Measurements from ENCODE around the gene ADAM19.

ADAM19 gene

DNA sequence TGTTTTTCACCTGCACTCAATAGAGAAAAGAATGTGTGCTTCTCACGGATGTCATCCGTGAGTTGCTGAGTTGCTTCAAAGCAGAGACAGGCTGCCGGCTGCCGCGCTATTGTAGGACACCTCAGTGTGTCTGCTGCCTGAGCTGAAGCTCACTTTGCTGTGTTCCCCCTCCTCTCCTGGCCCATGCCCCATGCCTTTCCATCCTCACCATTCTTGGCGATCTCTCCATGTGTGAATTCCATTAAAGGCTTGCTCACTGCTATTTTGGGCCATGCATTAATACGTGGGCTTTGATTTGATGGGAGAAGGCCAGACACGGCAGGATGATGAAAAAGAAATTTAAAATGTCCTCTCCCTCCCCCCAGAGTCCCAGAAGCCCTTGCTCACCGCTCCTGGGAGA, 14.5 kb downstream of the ADAM19 start:
- DNase-seq = no peak

DNA sequence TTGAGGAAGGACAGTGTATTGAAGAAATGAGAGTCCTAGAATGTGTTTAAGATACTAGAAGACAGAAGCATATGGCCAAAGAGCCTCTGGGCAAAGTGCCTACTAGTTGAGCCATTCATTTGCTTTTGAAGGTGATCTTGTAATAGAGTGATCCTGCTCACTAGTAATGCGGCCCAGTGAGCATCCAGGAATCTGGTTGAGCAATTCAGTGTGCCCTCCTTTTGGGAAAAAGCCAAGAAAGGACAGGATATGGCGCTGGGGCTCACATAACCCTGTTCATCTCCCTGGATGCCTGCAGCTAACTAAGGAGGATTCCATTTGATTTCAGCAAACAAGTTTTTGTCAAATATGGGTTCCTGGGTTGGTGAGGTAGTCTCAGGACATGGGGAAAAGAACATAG, 16.3 kb downstream of the ADAM19 start:
- DNase-seq = no peak

DNA sequence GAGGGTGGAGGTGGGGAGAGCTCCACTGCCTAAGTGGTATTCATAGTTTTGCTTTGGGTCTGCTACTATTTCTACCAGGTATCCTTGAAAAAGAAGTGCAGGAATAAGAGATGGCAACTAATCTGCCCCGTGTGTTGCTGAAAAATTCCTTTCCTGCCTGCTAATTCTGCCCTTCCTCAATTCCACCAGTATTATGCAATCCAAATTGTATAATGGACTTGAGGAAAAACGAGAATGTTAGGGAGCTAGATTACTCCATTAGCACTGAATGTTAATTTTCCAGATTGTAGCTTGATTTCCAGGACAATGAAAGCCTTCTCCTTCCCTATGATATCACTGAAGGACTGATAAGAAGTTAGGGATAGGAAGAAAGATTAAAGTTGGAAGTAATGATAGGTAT, 16.9 kb downstream of the ADAM19 start:
- no peak for DNase-seq

DNA sequence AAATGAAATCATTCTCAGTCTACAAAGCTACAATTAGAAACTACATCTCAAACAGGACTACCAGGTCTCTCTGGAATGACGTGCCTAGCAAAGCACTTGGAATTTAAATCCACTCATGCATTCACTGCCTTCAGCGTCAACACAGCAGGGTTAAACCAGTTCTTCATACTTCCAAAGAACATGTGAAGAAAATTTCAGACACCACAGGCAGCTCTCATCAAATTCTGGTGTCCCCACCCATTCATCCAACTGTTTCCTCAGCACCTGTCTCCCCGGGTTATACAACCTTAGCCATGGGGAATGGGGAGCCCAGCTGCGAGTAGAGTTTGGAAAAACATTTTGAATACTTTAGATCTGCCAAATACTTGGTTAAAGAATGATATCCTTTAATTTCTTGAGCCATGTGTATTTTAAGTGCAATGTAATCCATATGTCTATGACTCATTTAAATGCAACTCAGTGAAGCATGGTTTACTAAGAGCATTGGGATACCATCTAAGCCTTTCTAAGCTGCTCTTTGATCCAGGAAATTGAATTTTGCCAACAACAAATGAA, 17.5 kb downstream of the ADAM19 start:
- DNase-seq = no peak

DNA sequence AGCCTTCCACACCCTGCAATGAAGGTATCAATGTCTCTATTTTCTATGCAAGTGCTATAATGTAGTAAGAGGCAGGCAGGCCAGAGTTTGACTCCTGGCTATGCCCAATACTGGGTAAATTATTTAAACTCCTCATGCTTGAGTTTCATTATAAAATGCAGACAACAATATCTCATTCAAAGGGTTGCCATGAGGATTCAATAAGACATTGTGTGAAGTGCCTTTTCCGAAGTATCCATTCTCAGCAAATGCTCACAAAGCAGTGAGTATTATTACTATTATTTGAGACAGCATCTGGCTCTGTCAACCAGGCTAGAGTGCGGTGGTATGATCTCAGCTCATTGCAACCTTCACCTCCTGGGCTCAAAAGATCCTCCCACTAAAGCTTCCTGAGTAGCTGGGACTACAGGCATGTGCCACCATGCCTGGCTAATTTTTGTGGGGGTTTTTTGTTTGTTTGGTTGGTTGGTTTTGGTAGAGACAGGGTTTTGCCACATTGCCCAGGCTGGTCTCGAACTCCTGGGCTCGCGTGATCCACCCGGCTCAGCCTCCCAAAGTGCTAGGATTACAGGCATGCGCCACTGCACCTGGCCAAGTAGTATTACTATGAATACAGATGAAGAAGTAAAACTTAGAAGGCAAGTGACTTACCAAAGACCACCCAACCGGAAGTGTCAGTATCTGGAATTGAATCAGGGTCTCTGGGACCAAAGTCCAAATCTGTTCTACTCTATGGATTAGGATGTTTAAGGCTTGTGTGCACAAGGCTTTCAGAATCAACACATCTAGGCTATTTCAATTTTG, 18.8 kb downstream of the ADAM19 start:
- DNase-seq = no peak

DNA sequence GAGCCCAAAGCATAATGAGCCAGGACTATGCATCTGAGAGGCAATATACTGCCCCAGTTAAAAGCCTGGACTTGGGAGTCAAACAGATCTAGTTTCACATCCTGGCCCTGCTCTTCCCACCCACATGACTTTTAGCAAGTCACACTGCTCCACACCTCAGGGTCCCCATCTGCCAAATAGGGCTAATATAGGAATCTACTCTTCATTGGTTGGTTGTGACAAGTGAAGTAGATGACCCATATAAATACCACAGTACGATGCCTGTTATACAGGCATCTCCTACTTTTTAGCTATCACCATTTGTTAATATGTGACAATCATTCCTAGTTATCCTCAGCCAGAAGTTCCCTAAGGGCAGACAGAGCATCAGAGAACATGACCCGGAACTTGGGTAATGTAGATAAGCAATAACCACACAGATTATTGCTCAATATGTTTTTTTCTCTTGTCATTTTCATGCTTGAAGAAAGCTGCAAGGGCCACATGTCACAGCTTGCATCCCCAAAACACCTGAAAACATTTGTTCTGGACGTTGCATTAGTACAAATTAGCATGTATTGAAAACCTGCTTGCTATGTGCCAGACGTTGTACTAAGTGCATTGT, 20.4 kb downstream of the ADAM19 start:
- DNase-seq = no peak

DNA sequence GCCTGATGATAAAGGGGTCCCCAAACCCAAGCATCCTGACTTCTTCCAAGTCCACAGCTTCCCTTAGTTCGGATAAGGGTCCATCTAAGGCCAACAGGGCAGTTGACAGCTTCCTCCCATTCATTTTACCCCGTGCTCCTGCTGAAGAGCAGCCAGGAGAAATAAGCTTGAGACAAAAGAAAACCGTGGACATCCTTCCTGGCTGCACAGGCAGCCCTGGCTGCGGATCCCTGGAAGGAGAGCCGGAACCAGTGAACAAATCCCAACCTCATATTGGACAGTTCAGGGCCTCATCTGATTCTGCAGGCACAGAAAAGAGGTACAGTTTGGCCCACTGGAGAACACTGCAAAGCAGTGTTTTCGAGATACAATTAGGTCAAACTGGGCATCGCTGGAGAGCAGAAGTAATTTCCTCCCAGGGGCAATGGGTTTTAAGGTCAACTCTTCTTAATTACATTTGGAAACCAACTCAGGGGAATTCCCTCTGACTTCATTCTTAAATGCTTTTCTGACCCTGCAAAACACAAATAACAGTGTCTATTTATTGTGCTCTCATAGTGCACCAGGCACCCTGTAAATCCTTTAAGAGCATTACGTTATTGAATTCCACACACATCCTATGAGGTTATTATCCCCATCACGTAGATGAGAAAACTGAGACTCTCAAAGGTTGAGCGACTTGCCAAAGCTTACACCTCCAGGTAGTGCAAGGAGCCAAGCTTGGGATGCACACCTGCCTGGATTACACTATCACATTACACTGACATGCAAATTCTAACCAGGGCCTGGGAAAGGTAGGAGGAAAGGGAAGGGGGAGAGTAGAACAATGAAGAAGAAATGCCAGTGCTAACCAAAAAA, 21.2 kb downstream of the ADAM19 start:
- DNase-seq = no peak

DNA sequence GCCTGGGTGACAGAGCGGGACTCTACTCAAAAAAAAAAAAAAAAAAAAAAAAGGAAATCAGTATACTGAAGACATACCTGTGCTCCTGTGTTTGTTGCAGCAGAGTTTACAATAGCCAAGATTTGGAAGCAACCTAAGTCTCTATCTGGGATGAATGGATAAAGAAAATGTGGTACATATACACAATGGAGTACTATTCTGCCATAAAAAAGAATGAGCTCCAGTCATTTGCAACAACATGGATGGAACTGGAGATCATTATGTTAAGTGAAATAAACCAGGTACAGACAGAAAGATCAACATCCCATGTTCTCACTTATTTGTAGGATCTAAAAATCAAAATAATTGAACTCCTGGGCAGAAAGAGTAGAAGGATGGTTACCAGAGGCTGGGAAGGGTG, 22.9 kb downstream of the ADAM19 start:
- DNase-seq = no peak

DNA sequence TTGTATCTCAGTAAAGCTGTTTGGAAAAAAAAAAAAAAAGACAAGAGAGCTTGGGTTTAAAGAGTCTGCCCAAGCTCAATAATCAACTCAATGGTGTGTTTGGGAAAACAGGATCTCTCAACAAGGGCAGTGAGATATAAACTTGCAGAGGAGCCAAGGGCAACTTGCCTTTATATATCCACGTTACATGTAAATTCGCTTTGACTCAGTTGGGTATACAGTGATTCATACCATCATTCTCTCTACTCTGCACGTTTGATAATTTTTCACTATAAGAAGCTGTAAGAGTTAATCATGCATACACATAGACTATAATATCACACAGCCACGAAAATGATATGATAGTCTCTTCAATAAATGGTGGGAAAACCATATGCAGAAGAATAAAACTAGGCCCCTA, 24.9 kb downstream of the ADAM19 start:
- no peak for DNase-seq

DNA sequence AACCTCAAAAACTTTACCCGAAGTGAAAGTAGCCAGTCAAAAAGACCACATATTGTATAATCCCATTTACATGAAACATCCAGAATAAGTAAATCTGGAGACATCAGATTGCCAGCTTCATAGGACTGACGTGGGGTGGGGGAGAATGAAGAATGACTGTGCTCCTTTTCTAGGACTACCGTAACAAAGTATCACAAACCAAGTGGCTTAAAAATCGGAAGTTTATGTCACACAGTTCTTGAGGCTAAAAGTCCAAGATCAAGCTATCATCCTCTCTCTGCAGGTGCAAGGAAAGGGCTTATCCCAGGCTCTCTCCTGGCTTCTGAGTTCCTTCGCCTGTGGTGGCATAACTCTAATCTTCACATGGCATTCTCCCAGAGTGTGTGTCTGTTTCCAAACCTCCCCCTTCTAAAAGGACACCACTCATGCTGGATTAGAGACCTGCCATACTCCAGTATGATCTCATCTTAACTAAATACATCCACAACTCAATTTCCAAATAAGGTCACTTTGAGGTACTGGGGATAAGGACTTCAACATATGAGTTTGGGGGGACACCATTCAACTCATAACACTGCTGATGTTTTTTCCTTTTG, 25.5 kb downstream of the ADAM19 start:
- no peak for DNase-seq

DNA sequence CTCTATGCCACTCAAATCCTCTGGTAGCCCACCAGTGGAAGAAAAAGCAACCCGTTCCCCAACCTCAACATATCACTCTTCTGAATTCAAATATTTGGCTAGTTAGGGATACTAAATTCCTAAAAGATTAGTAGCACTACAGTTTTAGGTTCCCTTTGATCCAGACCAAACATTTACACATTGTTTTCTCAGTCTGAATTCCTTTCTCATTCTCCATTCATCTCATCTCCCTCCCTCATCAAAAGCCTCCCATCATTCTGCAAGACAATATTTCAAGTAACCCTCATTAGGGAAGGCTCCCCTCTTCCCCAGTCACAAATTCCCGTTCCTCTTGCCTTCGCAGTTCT, 26.3 kb downstream of the ADAM19 start:
- DNase-seq = no peak

DNA sequence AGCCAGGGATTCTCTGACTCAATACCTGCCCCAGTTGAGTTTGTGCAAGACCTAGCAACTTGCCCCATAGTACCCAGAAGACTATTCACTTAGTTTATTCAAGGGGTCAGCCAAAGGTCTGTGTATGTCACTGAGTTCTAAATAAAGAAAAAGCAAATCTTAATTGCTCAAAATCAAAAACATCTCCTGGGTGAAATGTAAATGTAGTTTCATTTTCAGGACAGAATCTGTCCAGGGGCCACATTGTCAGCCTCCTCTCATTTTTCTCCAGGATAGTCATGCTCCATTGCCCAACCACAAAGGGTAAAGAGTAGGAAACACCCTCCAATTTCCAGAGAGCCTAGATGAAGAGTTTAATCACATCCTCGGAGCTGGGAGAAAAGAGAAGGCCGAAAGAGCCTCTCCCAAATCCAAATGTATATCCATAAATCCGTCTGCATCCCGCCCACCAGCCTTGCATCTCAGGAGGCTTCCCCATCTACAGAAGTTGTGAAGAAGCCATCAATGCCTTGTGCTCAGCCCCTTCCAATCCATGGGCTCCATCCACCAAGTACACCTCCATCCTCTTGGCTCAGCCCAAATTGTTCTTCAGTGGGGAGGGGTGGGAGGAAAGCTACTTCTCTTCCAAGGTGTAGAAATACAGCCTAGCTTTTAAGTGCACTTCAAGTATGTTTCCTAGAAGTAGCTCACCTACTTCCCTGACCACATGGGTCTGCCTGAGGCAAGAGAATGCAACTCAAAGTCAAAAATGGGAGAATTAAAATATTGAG, 26.9 kb downstream of the ADAM19 start:
- no peak for DNase-seq

DNA sequence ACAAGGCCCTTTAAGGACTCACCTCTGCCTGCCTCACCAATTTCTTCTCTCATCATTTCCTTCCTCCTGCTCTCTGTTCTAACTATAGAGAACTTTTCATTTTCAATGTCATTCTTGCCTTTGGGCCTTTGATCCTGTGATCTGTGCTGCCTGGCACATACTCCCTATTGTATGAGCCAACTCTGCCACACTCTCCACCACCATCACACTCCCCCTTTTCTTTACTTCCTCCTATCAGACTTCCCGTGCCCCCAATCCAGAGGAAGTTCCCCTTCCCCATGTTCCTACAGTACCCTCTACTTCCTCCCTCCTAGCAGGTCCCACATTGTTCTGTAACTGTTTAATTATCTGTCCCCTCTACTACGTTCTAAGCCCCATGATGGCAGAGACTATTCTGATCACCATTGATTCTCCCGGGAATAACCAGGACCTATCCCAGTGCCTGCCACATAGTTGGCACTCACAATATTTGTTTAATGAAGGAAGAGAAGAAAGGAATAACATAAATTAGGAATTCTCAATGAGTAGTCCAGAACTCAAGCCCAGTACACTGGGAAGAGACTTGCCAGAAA, 27.5 kb downstream of the ADAM19 start:
- DNase-seq = no peak

DNA sequence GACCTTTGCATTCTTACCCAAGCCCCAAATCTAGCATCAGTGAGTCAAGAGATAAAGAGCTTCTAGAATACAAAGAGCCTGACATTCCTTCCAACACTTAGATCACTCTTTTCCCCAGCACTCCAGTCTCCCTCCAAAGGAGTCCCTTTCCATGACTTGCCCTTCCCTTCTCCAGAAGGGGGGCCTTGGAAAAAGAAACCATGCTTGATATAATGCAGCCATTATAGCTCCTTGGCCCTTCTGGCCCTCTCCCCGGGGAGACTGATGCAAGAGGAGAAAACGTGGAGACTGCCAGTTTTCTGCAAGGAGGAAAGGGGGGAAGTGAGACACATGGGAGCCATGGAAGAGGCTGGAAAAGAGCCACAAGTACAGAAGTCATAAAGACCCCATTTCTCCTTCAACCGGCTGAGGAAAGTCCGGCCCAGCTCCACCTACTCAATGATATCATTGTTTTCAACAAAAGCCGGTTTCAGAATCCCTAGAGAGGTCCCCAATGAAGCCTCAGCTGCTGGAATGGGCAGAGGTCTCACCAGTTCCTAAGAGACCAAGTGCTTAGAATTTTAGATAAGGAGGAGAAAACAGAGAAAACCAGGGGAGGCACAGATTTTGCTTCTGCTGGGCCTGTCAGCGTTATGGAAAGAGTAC, 29.0 kb downstream of the ADAM19 start:
- DNase-seq = no peak

DNA sequence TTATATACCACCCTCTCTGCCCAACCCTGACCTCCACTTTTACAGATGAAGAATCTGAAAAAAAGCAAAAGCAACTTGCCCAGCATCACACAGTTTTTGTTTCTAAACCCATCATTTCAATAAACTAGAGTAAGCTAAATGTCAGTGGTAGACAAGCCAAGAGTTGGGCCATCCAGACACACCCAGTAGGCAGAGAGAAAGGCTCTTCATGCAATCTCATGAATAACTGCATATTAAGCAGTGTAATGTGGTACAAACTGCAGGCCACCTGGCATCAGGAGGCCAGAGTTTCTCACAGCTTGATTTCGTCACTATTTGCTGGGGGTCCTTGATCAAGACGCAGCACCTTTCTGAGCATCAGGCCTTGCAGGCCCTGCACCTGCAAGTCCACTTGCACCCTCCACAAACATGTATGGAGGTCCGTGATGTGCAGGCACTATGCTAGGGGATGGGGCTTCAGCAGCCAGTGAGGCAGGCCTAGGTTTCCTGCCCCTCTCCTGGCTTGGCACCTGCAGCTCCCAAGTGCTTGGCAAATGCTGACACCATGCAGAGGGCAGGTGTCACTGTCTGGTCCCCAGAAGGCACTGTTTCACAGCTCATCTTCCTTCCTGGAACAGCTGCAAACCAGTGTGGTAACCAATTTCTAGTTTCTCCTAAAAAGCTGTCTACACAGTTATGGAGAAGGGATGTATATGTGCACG, 29.8 kb downstream of the ADAM19 start:
- DNase-seq = no peak

DNA sequence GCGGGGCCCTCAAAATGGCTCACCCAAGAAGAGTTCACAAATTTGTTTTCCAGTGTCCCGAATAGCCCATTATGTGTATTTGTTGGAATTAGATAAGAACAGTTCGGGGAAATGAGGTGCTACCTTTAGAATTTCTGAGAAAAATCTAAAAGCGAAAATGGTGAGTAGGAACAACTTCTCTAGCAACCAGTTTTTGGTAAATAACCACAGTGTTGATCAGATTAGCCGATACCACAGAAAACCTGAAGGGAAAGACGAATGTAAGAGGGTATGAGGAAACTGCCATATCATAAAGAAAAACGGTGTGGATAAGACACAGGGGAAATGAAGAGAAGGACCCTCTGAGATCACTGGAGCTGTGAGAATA, 31.0 kb downstream of the ADAM19 start:
- DNase-seq = no peak

DNA sequence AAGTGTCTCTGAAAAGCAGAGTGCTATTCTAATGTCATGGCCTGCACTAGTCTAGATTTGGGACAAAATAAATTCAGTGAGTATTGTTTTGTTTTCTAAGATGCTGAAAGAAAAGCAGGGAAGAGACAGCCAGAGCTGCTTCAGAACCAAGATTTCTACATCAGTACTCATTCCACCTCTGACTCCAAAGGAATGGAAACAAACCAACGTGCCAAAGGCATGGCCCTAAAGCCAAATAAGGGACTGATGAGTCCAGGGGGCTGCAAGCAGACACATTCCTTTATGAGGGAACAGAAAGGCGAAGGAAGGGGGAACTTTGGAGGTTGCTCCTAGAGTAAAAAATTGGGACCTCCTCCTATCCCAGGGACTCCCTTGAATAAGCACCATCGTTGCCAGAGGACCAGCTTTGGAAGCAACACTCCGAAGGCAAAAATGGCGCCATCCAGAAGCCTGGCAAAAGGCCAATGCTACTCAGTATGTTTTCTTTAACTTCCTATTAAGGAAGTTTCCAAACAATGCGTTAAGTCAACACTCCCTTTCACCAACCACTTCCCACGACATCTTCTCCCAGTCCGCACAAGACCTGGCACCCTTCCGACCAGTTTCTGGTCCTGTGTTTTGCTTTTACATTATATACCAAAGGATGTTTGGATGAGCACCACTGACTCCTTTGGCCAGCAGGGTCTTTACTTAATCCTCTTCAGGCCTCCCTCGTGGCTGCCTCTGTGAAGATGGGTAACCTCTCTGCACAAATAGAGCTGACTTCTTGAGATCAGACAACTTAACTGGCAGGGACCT, 31.6 kb downstream of the ADAM19 start:
- DNase-seq = no peak

DNA sequence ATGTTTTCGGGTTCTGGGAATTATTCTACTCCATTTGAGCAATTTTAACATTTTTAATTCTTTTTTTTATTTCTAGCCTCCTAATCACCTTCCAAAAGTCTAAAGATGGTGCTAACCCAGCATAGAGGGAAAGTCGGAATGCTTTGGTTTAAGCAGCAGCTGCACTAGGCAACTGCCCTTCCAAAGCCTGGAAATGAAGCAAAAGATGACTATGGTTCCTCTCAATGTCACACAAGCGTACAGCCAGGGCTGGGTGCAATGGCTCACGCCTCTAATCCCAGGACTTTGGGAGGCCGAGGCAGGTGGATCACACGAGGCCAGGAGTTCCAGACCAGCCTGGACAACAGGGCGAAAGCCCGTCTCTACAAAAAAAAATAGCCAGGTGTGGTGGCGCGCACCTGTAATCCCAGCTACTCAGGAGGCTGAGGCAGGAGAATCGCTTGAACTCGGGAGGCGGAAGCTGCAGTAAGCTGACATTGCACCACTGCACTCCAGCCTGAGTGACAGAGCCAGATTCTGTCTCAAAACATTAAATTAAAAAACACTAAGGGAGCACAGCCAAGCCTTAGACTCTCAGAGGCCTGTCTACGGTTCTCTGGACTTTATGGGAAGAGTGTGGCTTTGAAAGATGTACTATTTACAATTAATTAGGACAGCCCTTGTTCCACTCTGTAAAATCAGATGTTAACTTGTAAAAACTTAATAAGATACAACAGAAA, 33.1 kb downstream of the ADAM19 start:
- no peak for DNase-seq

DNA sequence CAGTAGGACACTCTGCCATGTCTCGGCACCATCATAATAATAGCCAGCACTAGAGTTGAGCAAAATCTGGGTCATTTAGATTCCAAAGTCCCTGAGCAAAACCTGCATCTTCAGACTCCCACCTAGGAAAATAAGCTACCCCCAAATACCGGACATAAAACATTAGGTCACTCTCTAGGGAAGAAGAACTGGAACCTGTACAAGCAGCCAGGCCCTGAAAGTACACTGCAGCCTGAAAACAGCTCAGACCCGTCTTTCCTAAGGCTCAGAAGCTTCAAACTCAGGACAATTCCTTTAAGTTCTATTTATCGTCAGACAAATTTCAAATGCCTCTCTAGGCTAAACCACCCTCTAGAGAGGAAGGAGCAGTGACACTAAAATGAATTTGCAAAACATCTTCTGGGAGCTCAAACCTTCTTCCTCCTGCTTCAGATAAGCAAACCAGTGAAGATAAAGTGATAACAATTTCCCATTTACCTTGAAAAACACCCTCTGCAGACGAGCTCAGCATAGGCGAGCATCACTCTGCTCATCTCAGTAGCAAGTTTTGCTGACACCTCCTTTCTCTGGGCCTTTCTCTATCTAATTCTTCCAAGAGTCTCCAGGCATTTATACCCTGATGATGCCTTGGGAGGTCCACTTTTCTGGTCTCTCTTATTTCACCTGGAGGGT, 34.0 kb downstream of the ADAM19 start:
- no peak for DNase-seq

All from stimulated activated CD4-positive, alpha-beta T cell treated with anti-CD3 and anti-CD28 coated beads, Interleukin-2, amount 100 ng/mL, for 48 hours (primary cell).